ENCODE results near the gene CACNA1G.

Gene CACNA1G

GRCh38 chr17:50640686-50641351 lies 80.3 kb downstream of the CACNA1G start:
- TF ChIP-seq GATA2 (IDR thresholded peaks at IDR 0.05; ENCODE audit: low read depth, low read length): no peak
- TF ChIP-seq GATA3 (IDR thresholded peaks at IDR 0.05; ENCODE audit: low read depth, low read length): no peak

DNA sequence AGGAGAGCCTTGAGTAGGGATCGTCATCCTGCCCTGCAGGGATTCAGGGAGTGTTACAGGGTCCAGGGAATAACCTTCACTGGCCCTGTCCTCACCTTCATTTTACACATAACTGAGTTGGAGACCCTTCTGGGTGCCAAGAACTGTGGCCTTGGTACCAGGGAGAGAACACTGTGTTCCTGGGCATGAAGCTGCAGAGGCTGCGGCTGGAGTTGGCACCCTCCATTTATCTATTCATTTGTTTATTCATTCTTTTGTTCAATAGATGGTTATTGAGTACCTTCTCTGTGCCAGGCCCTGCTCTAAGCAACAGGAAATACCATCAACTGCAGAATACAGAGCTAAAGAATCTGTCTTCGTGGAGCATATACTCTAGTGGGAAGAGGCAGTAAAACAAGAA lies 80.8 kb downstream of the CACNA1G start:
- TF ChIP-seq GATA3 (IDR thresholded peaks at IDR 0.05; ENCODE audit: low read depth, low read length): no peak
- TF ChIP-seq GATA2 (IDR thresholded peaks at IDR 0.05; ENCODE audit: low read depth, low read length): no peak

- TF ChIP-seq GATA3 (IDR thresholded peaks at IDR 0.05; ENCODE audit: low read depth, low read length) (no peak), GATA2 (IDR thresholded peaks at IDR 0.05; ENCODE audit: low read depth, low read length) (no peak)
Measured at GRCh38 chr17:50642071-50642721, 81.7 kb downstream of the CACNA1G start.

DNA sequence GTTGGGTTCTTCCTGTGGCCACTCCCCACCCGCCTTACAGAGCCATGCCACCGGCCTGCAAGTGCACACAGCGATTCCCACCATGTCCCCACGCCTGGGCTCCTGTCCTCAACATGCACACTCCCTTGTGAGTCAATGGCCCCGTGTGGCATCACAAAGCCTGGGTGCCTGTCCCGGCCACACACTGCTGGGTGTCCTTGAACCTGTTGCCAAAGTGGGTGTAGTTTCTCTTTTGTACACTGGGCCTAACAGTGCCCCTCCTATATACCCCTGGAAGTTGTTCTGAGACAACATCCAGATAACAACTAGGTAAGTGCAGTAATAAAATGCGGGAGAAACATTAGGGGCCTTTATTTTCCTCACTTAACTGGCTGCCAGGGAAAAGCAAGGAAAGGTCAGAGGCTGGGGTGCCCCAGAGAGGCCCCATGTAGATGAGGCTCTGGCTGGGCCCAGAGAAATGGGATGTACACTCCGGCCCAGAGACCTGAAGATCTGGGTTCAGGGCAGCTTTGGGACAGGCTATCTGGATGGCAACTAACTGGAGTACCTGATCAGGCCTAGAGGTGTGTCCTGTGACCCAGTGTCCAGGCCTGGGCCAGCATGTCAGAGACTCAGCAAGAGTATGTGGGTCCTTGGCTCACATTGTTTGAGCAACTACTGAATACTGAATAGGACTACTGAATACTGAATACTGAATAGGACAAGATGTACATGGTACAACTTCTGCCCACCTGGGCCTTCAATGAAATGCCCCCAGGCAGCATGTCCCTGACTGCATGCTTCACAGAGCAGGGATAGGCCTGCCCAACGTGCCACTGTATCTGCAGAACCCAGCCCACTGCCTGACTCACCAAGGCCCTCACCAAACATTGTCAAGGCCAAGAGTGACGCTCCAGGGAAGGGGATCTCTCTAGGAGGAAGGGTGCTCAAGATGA lies 82.5 kb downstream of the CACNA1G start:
- TF ChIP-seq GATA3 (IDR thresholded peaks at IDR 0.05; ENCODE audit: low read depth, low read length) (no peak), GATA2 (IDR thresholded peaks at IDR 0.05; ENCODE audit: low read depth, low read length) (no peak)

- no peak for TF ChIP-seq GATA3 (IDR thresholded peaks at IDR 0.05; ENCODE audit: low read depth, low read length)
Measured at GRCh38 chr17:50645748-50646682, 85.5 kb downstream of the CACNA1G start.

DNA sequence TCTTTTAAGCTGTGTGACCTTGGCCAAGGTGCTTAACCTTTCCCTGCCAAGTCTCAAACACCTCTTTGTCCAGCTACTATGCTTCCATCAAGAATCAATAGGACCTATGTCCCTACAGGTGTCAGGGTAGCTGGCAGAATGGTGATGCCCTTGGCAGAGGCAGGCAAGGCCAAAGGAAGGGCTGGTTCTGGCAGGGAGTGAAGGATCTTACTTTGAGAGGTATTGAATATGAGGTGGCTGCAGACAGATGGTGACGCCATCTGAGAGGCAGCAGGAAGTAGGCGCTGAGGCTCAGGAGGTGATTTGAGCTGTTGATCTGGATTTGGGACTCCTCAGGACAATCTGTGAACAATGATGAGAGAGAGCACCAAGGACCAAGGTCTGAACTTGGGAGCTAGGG lies 86.7 kb downstream of the CACNA1G start:
- TF ChIP-seq GATA3 (IDR thresholded peaks at IDR 0.05; ENCODE audit: low read depth, low read length): no peak
- no peak for TF ChIP-seq GATA2 (IDR thresholded peaks at IDR 0.05; ENCODE audit: low read depth, low read length)

GRCh38 chr17:50649042-50649908 lies 88.8 kb downstream of the CACNA1G start:
- no peak for TF ChIP-seq GATA3 (IDR thresholded peaks at IDR 0.05; ENCODE audit: low read depth, low read length)
- no peak for TF ChIP-seq GATA2 (IDR thresholded peaks at IDR 0.05; ENCODE audit: low read depth, low read length)

DNA sequence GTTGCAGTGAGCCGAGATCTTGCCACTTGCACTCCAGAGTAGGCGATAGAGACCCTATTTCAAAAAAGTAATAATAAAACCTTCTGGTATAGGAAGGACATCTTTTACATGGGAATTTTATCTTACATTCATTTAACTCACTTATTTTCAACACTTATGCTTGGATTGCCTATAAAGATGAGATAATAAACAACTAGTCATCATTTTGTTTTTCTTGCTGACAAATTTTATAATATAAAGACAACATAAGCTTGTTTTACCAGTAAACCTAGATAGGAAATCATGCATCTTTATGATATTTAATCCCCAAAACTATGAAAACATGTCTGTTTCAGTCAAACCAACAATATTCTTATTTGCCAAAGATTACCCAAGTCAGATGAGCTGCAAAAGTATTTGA lies 91.1 kb downstream of the CACNA1G start:
- no peak for TF ChIP-seq GATA2 (IDR thresholded peaks at IDR 0.05; ENCODE audit: low read depth, low read length)
- no peak for TF ChIP-seq GATA3 (IDR thresholded peaks at IDR 0.05; ENCODE audit: low read depth, low read length)

- no peak for TF ChIP-seq GATA3 (IDR thresholded peaks at IDR 0.05; ENCODE audit: low read depth, low read length)
Measured at GRCh38 chr17:50653738-50654137, 93.2 kb downstream of the CACNA1G start.

DNA sequence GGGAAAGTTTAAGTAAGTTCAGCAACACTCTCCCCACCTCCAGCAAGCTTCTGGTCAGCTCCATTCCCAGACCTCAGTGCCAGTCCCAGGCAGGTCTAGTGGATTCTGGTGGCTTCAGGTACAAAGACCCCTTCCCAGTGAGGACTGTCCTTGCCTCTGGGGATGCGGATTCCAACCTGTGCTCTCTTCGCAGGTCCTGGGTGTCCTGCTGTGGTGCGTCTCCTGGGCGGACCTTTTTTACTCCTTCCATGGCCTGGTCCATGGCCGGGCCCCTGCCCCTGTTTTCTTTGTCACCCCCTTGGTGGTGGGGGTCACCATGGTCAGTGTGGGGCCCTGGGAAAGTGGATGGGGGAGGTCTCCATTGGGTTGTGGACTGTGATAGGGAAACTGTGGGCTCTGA lies 96.0 kb downstream of the CACNA1G start:
- TF ChIP-seq GATA2 (IDR thresholded peaks at IDR 0.05; ENCODE audit: low read depth, low read length): no peak
- TF ChIP-seq GATA3 (IDR thresholded peaks at IDR 0.05; ENCODE audit: low read depth, low read length): no peak

DNA sequence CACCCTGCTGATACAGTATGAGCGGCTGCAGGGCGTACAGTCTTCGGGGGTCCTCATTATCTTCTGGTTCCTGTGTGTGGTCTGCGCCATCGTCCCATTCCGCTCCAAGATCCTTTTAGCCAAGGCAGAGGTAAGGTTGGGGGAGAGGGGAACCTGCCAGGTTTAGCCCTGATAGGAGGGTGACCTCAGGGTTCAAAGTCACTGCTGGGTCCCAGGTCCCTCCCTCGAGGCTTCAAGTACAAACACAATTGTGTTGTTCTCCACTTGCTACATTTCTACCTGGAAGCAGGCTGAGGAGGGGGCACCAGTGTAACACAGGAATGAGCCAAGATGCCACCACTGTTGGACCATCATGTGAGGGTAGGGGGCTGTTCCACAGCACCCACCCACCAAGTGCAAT lies 96.5 kb downstream of the CACNA1G start:
- TF ChIP-seq GATA2 (IDR thresholded peaks at IDR 0.05; ENCODE audit: low read depth, low read length) (no peak), GATA3 (IDR thresholded peaks at IDR 0.05; ENCODE audit: low read depth, low read length) (no peak)

GRCh38 chr17:50657627-50658026 lies 97.1 kb downstream of the CACNA1G start:
- TF ChIP-seq GATA3 (IDR thresholded peaks at IDR 0.05; ENCODE audit: low read depth, low read length) (no peak), GATA2 (IDR thresholded peaks at IDR 0.05; ENCODE audit: low read depth, low read length) (no peak)

GRCh38 chr17:50658616-50659015 lies 98.1 kb downstream of the CACNA1G start:
- TF ChIP-seq GATA3 (IDR thresholded peaks at IDR 0.05; ENCODE audit: low read depth, low read length) (no peak), GATA2 (IDR thresholded peaks at IDR 0.05; ENCODE audit: low read depth, low read length) (no peak)

Measured in SH-SY5Y (cell line).